Ishikawa (cell line): ENCODE data around the gene TGFBI.

Experiments
- CEBPB ChIP-seq: IDR thresholded peaks from 2 replicates; pipeline ENCODE4 v1.6.1; 2012
- CREB1 ChIP-seq: IDR thresholded peaks from 2 replicates; pipeline ENCODE4 v1.6.1; 2012; ENCODE audit warnings: low read depth
- EGR1 ChIP-seq: IDR thresholded peaks from 2 replicates; pipeline ENCODE4 v1.6.1; 2012
- EP300 ChIP-seq: IDR thresholded peaks from 2 replicates; pipeline ENCODE4 v1.6.1; 2012; ENCODE audit warnings: borderline replicate concordance
- FOXM1 ChIP-seq: IDR thresholded peaks from 2 replicates; pipeline ENCODE4 v1.6.1; 2012; ENCODE audit warnings: low read depth, borderline replicate concordance
- MAX ChIP-seq: IDR thresholded peaks from 2 replicates; pipeline ENCODE4 v1.6.1; 2012
- NFIC ChIP-seq: IDR thresholded peaks from 2 replicates; pipeline ENCODE4 v1.6.1; 2012
- RAD21 ChIP-seq: IDR thresholded peaks from 2 replicates; pipeline ENCODE4 v1.6.1; 2012; ENCODE audit warnings: low read depth
- REST ChIP-seq: IDR thresholded peaks from 2 replicates; pipeline ENCODE4 v1.6.1; 2012; ENCODE audit warnings: low read depth, mild to moderate bottlenecking
- TAF1 ChIP-seq: IDR thresholded peaks from 2 replicates; pipeline ENCODE4 v1.6.1; 2012; ENCODE audit warnings: low read depth, mild to moderate bottlenecking
- TCF12 ChIP-seq: IDR thresholded peaks from 2 replicates; pipeline ENCODE4 v1.6.1; 2012; ENCODE audit warnings: low read depth
- TEAD4 ChIP-seq: IDR thresholded peaks from 2 replicates; pipeline ENCODE4 v1.6.1; 2012
- USF1 ChIP-seq: IDR thresholded peaks from 2 replicates; pipeline ENCODE4 v1.6.1; 2012
- YY1 ChIP-seq: IDR thresholded peaks from 2 replicates; pipeline ENCODE4 v1.6.1; 2012; ENCODE audit warnings: low read depth
- ZBTB7A ChIP-seq: IDR thresholded peaks from 2 replicates; pipeline ENCODE4 v1.6.1; 2012; ENCODE audit warnings: low read depth

Gene TGFBI

GRCh38 chr5:136007271-136007670, 21.5 kb upstream of the TGFBI start:
- TF ChIP-seq CREB1 (no peak), TAF1 (no peak), ZBTB7A (no peak), RAD21 (no peak), TEAD4 (no peak), USF1 (no peak), YY1 (no peak), MAX (no peak), TCF12 (no peak), EGR1 (no peak), FOXM1 (no peak), CEBPB (no peak), EP300 (no peak)

- TF ChIP-seq ZBTB7A, result no peak
- TF ChIP-seq EP300, result peak; percentile 43; the same call in 1 of the 2 replicates
- TF ChIP-seq FOXM1, result 0 out of 2 replicates have a peak, but pooled peaks have one; percentile 31
- TF ChIP-seq NFIC, result peak; percentile 79
- 0 out of 2 replicates have a peak, but pooled peaks have one; percentile 27 for TF ChIP-seq MAX
These were observed 17.3 kb upstream of the TGFBI start for GRCh38 chr5:136011414-136012001.

GRCh38 chr5:136012041-136012804, 16.6 kb upstream of the TGFBI start:
- peak; percentile 73 for TF ChIP-seq TEAD4
- peak; percentile 97 for TF ChIP-seq CEBPB
- no peak for TF ChIP-seq ZBTB7A

GRCh38 chr5:136013559-136013958, 15.2 kb upstream of the TGFBI start:
- TF ChIP-seq EGR1, result no peak
- TF ChIP-seq YY1, result no peak
- no peak for TF ChIP-seq MAX
- no peak for TF ChIP-seq CREB1
- TF ChIP-seq REST, result no peak
- no peak for TF ChIP-seq EP300
- TF ChIP-seq USF1, result no peak
- no peak for TF ChIP-seq TCF12
- no peak for TF ChIP-seq RAD21
- no peak for TF ChIP-seq TEAD4
- TF ChIP-seq NFIC, result no peak
- no peak for TF ChIP-seq CEBPB
- no peak for TF ChIP-seq ZBTB7A
- no peak for TF ChIP-seq TAF1
- no peak for TF ChIP-seq FOXM1

- TF ChIP-seq CREB1 (no peak), RAD21 (no peak), USF1 (no peak), EP300 (no peak), ZBTB7A (no peak), FOXM1 (no peak), EGR1 (no peak), REST (no peak), CEBPB (no peak)
These were observed 14.5 kb upstream of the TGFBI start for GRCh38 chr5:136014049-136015002.
